Smooth muscle cell (in vitro differentiated cells): ENCODE measurements around the gene AKT3. TPM values are rescaled to one million over a fixed set of nuclear protein-coding genes. Genes with fewer than 3 reads are reported as not detected.

Experiments
- DNase-seq: peaks from one replicate; lab custom pipeline; 2025; ENCODE audit not compliant: unreplicated experiment; lab: John Stamatoyannopoulos, UW
- H2AFZ ChIP-seq: fragments of 200-600 bp; sonication (generic); 2 replicates; pipeline ENCODE4 v1.6.0; 2016; ENCODE audit warnings: antibody characterized with exemption, low read depth, mild to moderate bottlenecking
- H3F3A ChIP-seq: fragments of 200-600 bp; sonication (generic); 2 replicates; pipeline ENCODE4 v1.6.0; 2017; ENCODE audit warnings: antibody characterized with exemption, low read depth
- H3K27ac ChIP-seq: fragments of 200-600 bp; sonication (generic); 2 replicates; pipeline ENCODE4 v1.5.1; 2016; ENCODE audit warnings: low read depth, mild to moderate bottlenecking
- H3K27me3 ChIP-seq: fragments of 200-600 bp; sonication (generic); 2 replicates; pipeline ENCODE4 v1.6.1; 2016; ENCODE audit warnings: low read depth, mild to moderate bottlenecking
- H3K36me3 ChIP-seq: fragments of 200-600 bp; sonication (generic); 2 replicates; pipeline ENCODE4 v1.5.1; 2016; ENCODE audit warnings: low read depth
- H3K4me1 ChIP-seq: fragments of 200-600 bp; sonication (generic); 2 replicates; pipeline ENCODE4 v1.5.1; 2016; ENCODE audit warnings: low read depth
- H3K4me2 ChIP-seq: fragments of 200-600 bp; sonication (generic); 2 replicates; pipeline ENCODE4 v1.6.0; 2016; ENCODE audit warnings: mild to moderate bottlenecking
- H3K4me3 ChIP-seq: fragments of 200-600 bp; sonication (generic); 2 replicates; pipeline ENCODE4 v1.5.1; 2016; ENCODE audit warnings: mild to moderate bottlenecking
- H3K79me2 ChIP-seq: fragments of 200-600 bp; sonication (generic); 2 replicates; pipeline ENCODE4 v1.6.0; 2016; ENCODE audit warnings: low read depth, mild to moderate bottlenecking
- H3K9ac ChIP-seq: fragments of 200-600 bp; sonication (generic); 2 replicates; pipeline ENCODE4 v1.6.0; 2016; ENCODE audit warnings: low read depth
- H3K9me3 ChIP-seq: fragments of 200-600 bp; sonication (generic); replicated peaks from 2 replicates; pipeline ENCODE4 v1.5.1; 2016; ENCODE audit warnings: low read depth
- H4K20me1 ChIP-seq: fragments of 200-600 bp; sonication (generic); 2 replicates; pipeline ENCODE4 v1.6.0; 2016; ENCODE audit warnings: low read depth
- WGBS: methylation state at CpG from one replicate; pipeline ENCODE4 v1.1.7; 2016; ENCODE audit warnings: low lambda C conversion rate; 5-methylcytosine and 5-hydroxymethylcytosine counted together
- polyA plus RNA-seq: library from polyadenylated mRNA; unstranded; fragments of >200 nt; fragmentation: Nextera tagmentation; extraction: Ambion mirVana; gene quantifications from 2 replicates; pipeline ENCODE4 v1.2.1, GENCODE V29; 2016
- total RNA-seq: library from RNA; depleted of rRNA; stranded (reverse); fragments of >200 nt; gene quantifications from 2 replicates; pipeline ENCODE4 v1.2.3, GENCODE V29; 2014
- TF ChIP-seq, protein P1 (sequence below): fragments of 200-600 bp; sonication (generic); IDR thresholded peaks from 2 replicates; pipeline ENCODE4 v1.5.1; 2017; ENCODE audit warnings: borderline replicate concordance, mild to moderate bottlenecking, antibody characterized with exemption; ENCODE audit not compliant: insufficient read depth, poor library complexity, severe bottlenecking

The AKT3 gene
- total and polyA plus RNA-seq, 2 experiments from 2014 or later, result 5.5 to 32.3 TPM

- Histone ChIP-seq H2AFZ (no peak overlapping the region), H4K20me1 (no peaks in the 10 kb centered on the region), H3K27ac (peak overlapping the region; percentile 60), H3K4me1 (peaks cover 11% of the 10 kb centered on the region), H3K9me3 (no peaks in the 10 kb centered on the region), H3K79me2 (no peaks in the 10 kb centered on the region), H3K36me3 (no peaks in the 10 kb centered on the region), H3K4me3 (no peak overlapping the region), H3F3A (peaks cover under 1% of the 10 kb centered on the region), H3K27me3 (no peaks in the 10 kb centered on the region), H3K4me2 (no peak overlapping the region), H3K9ac (no peak overlapping the region)
- TF ChIP-seq, protein P1, sequence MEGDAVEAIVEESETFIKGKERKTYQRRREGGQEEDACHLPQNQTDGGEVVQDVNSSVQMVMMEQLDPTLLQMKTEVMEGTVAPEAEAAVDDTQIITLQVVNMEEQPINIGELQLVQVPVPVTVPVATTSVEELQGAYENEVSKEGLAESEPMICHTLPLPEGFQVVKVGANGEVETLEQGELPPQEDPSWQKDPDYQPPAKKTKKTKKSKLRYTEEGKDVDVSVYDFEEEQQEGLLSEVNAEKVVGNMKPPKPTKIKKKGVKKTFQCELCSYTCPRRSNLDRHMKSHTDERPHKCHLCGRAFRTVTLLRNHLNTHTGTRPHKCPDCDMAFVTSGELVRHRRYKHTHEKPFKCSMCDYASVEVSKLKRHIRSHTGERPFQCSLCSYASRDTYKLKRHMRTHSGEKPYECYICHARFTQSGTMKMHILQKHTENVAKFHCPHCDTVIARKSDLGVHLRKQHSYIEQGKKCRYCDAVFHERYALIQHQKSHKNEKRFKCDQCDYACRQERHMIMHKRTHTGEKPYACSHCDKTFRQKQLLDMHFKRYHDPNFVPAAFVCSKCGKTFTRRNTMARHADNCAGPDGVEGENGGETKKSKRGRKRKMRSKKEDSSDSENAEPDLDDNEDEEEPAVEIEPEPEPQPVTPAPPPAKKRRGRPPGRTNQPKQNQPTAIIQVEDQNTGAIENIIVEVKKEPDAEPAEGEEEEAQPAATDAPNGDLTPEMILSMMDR, result no peak
- 69% methylated on average over 20 of the region's 20 CpGs for WGBS
- DNase-seq, result no peak
Measured at GRCh38 chr1:243488459-243489157, 361.4 kb downstream of the AKT3 start.

DNA sequence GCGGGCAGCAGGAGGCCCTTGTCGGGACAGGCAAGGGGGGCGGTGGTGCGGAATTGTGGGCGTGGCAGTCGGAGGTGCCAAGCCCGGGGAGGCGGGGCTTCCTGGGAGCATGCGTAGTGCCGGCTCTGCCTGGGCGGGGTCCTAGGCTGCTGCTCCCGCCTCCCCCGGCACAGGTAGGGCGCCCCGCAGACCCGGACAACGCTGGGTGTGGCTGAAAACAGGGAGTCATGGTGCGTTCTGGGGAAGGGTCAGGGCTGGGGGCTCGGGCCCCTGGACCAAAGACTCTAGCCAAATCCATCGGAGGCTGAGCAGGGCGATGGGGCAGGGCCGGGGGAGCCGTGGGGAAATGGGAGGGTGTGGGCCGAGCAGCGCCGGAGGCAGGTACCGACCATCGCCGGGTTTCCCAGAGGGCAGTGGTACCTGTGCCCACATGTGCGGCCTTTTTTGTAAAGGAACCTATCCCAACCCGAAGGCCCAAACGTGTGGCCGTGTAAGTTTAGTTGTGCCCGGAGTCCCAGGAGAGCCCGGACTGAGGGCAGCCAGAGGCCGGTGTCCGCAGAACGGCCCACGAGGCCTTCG is 362.3 kb downstream of the AKT3 start:
- DNase-seq, result no peak
- H2AFZ ChIP-seq, result no peak overlapping the region
- no peaks in the 10 kb centered on the region for H3K27me3 ChIP-seq
- no peak overlapping the region for H3K4me3 ChIP-seq
- H3K27ac ChIP-seq, result peak overlapping the region; percentile 60
- peaks cover 9% of the 10 kb centered on the region for H3K4me1 ChIP-seq
- no peaks in the 10 kb centered on the region for H4K20me1 ChIP-seq
- no peaks in the 10 kb centered on the region for H3K9me3 ChIP-seq
- no peak overlapping the region for H3K9ac ChIP-seq
- H3K4me2 ChIP-seq, result no peak overlapping the region
- no peaks in the 10 kb centered on the region for H3K79me2 ChIP-seq
- TF ChIP-seq, protein P1, result no peak
- 84% methylated on average over 32 of the region's 40 CpGs for WGBS
- no peaks in the 10 kb centered on the region for H3F3A ChIP-seq
- H3K36me3 ChIP-seq, result no peaks in the 10 kb centered on the region

- 95% methylated on average over 15 of the region's 15 CpGs for WGBS
Measured at GRCh38 chr1:243487036-243487648, 362.9 kb downstream of the AKT3 start.

More at GRCh38 chr1:243487036-243487648, 362.9 kb downstream of the AKT3 start:
- Histone ChIP-seq H3F3A (no peaks in the 10 kb centered on the region), H3K79me2 (no peaks in the 10 kb centered on the region), H3K4me2 (no peak overlapping the region), H3K36me3 (no peaks in the 10 kb centered on the region), H3K9ac (no peak overlapping the region), H3K4me1 (peaks cover 15% of the 10 kb centered on the region), H4K20me1 (no peaks in the 10 kb centered on the region), H3K4me3 (no peak overlapping the region), H3K9me3 (no peaks in the 10 kb centered on the region), H3K27me3 (no peaks in the 10 kb centered on the region), H2AFZ (no peak overlapping the region), H3K27ac (no peak overlapping the region)
- TF ChIP-seq, protein P1, result no peak
- no peak for DNase-seq
